HL-60/S4 treated with phorbol 12-myristate 13-acetate at 8.2 ng/mL for 4 days and 3 days (cell line): ENCODE results near the gene IRX1.

Experiments
- in situ Hi-C: fragments of 300-500 bp; cut with MboI; formaldehyde crosslinking; loops from 2 replicates; pipeline ENCODE4 v1.15.0; 2022; ENCODE audit warnings: low sequenced_read_pairs

The IRX1 gene

DNA sequence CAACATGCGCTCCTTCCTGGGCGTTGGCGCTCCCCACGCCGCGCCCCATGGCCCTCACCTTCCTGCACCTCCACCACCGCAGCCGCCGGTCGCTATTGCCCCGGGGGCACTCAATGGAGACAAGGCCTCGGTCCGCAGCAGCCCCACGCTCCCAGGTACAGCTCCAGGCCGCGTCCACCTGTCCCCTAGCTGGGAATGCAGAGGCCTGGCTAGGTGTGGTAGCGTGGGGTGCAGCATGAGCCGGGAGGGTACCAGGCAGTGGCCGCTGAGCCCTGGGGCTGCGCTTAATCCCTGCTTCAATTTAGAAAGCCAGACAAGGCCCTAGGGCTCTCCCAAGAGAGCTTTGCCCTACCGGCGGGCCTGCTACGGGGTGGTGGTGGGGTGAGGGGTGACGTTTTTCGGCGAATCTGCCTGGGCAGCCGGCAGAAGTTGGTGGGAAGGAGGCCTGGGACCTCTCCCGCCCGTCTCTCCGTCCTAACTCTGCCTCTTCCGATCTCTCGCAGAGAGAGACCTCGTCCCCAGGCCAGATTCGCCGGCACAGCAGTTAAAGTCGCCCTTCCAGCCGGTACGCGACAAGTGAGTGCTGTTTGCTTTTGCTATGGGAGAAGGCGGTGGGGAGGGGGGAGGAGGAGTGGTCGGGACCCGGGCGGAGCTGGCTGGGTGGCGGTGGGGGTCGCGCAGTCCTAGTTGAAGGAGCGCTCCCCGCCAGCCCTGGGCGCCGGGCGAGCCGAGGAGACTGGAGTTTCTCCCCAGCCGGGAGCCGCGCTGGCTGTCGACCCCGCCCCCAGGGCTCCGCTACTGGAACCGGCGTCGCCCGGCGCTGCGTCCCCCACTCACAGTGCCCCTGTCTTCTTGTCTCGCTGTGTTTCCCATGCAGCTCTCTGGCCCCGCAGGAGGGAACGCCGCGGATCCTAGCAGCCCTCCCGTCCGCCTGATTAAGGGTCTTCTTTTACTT is 4.8 kb downstream of the IRX1 start:
- in situ Hi-C loops, result no loop called here

DNA sequence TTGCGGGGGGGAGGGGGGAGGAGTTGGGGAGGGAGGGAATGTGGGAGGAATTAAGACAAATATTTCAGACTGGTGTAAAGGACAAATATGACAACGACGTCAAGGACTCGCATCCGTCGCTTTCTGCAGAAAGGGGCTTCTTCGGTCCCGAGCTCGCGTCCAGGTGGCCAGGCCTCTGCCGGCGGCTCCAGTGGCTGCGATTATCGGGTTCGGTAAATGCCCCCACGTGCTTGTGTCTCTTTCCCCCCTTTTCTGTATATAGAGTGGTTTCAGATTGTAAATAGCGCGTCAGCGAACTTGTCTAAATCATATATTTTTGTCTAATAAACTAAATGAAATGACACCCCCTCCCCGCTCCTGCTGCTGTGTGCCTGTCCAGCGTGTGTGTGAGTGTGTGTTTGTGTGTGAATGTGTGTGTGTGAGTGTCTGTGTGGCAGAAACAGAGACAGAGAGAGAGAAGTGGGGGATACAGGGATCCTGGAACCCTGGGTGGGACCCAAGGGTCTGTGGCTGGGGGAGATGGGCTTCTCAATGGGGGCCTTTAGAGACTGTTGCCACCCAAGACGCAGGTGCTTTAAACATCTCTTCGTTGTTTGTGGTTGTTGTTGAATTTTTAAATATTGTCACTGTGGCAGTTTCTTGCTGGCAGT is 5.6 kb downstream of the IRX1 start:
- in situ Hi-C loops, result no loop called here

GRCh38 chr5:3601911-3602782 is 6.5 kb downstream of the IRX1 start:
- in situ Hi-C loops, result no loop called here

GRCh38 chr5:3602785-3603502 is 7.3 kb downstream of the IRX1 start:
- in situ Hi-C loops, result no loop called here

GRCh38 chr5:3604501-3604900 is 8.9 kb downstream of the IRX1 start:
- in situ Hi-C loops, result no loop called here

- in situ Hi-C loops, result no loop called here
Measured at GRCh38 chr5:3605298-3606010, 9.8 kb downstream of the IRX1 start.

- in situ Hi-C loops, result no loop called here
Measured at GRCh38 chr5:3606121-3606831, 10.6 kb downstream of the IRX1 start.

DNA sequence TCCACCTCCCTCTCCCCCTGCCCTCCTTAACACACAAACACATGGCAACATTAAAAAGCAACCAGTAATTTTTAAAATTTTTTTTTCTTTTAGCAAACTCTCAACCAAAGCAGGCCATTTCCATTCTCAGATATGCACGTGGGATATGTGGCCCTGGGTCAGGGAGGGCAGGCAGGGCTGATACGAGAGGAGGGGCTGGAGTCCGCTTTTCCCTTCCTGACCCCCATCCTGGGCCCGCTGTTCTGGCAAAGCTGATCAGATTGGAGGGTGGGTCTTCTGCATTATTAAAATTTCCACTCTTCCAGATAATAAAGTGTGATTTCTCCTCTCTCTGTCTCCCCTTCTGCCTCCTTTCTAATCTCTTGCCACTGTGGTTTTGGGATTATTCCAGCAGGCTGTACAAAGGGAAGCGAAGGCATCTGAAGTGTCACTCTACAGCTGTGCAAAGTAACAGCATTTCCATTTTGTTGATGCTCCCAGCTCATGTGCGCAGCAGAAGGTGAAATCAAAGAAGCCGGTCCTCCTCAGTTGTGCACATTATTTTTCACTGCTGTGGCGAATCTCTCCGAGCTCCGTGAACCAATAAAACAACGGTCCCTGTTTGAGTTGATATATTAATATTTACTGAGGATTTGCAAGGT is 12.0 kb downstream of the IRX1 start:
- in situ Hi-C loops, result no loop called here

DNA sequence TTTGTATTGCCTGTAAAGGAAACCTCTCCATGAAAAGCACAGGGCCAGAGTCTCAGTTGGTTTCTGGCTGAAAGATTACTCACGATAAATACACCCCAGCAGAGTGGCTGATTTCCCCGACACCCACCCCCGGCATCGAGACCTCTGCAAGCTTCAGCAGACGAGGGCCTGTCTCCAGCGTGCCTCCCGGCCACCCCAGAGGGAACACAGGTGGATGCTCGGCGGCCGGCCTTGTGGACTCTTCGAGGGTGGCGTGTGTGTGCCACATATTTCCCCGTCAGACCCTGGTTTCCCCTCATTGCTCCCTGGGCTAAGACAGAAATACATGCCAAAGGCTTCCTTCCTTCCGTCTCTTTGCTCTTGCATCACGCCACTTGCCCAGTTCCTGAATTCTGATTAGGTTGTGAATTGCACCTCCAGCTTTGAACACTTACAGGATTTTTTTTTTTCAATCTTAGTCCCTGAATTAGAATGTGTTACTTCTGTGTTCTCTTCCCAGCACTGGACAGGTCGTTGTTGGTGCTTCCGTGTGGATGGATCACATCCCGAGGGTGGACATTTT is 13.6 kb downstream of the IRX1 start:
- in situ Hi-C loops, result no loop called here

- in situ Hi-C loops, result no loop called here
Measured at GRCh38 chr5:3612591-3613042, 17.0 kb downstream of the IRX1 start.

- in situ Hi-C loops, result no loop called here
Measured at GRCh38 chr5:3613726-3614125, 18.1 kb downstream of the IRX1 start.

- in situ Hi-C loops, result no loop called here
Measured at GRCh38 chr5:3615217-3615616, 19.6 kb downstream of the IRX1 start.

DNA sequence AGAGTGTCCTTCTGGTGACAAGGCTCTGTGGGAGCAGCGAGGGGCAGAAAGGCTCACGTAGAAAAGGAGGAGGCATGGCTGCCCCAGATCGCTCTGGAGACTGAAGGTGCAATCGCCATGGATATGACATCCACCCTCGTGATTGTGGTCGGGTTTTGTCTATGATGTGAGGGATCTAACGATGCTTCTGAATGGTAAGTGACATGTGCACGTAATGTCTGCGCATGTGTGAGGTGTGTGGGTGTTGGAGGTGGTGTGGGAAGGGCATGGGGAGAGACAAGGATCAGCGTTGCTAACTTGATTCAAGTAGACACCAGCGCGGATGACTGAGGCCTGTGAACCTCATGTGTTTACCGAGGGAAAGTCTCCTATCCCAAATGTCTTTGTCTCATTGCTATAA is 20.2 kb downstream of the IRX1 start:
- in situ Hi-C loops, result no loop called here

DNA sequence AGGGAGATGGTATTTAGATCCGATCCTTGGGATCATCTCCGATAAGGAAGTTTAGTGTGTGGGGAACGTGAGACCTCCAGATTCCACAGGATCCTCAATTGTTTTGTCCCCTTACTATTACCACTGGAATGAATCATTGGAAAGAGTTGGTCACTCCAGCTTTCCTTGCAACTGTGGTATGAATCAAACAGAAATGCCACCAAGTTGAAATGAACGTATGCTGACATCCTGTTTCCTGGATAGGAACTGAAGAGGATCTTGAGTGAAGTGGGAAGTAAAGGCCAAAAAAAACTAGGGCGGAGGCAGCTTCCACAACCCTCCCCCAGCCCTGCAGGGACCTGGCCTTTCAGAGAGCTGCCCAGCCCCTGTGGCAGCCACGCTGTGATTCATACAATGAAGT is 23.9 kb downstream of the IRX1 start:
- in situ Hi-C loops, result no loop called here

DNA sequence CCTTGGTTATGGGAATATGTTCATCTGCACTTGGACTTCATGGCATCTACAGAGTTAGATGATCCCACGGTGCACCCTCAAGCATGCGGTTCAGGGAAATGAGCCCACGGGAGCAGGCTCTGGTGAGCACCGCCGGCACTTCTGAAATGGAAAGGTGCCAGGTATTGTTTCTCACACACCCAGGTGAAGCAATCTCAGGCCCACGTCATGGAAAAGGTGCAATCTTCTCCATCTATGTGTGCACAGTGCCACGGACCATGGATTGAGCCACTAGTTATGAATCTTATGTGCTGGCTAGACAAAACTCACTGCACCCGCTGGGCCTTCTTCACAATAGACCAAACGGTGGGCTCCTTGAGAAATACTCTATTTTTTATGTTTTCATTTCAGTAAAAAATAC is 27.3 kb downstream of the IRX1 start:
- in situ Hi-C loops, result no loop called here

DNA sequence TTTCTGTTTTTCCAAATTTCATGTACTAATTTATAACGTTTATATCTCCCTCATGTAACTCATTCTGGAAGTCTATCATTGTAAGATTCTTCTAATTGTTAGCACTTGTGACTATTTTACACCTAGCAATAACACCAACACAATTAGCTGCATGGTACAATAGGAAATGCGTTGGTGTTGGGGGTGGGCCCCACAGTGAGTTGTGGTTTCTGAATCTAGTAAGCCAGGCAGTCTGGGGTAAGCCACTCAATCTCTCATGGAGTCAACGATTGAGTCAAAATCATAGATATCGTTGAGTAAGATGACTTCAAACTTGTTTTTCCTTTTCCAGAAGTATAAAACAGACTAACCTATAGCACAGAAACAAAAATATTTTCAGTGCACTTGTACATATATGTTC is 30.0 kb downstream of the IRX1 start:
- in situ Hi-C loops, result no loop called here

DNA sequence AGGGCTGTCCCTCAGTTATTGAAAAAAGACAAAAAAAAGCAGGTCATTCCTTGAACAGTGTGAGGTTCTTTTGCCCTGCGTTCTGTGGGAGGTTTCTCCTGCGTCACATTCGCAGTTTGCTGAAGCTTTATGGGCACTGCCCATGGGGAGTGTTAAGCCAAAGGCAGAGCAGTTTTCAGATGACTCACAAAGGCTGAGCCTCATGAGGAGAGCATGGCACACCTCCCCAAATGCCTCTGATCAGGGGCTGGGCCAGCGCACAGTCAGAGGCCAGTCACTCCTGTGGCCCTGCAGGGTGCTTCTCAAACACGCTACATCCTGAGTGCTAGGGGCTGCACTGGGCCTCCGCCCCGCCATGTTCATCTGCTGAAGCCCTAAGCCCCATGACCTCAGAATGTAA is 38.4 kb downstream of the IRX1 start:
- in situ Hi-C loops, result no loop called here

DNA sequence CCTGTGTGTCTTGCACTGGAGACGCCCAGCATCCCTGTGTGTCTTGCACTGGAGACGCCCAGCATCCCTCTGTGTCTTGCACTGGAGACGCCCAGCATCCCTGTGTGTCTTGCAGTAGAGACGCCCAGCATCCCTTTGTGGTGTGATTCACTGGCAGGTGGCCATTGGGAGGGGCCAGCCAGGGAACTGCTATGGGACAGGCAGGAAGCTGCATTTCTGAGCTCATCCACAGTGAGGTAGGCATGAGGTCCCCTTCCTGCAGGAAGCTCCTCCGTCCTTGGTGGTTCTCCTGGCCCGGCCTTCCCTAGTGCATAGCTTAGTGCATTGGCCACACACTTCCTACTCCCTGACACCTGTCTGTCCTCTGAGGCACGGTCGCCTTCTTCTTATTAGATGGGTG is 43.5 kb downstream of the IRX1 start:
- in situ Hi-C loops, result no loop called here

- in situ Hi-C loops, result no loop called here
Measured at GRCh38 chr5:3642231-3642630, 46.6 kb downstream of the IRX1 start.
